ENCODE measurements around the gene PUS3. TPM values are rescaled to one million over a fixed set of nuclear protein-coding genes. Genes with fewer than 3 reads are reported as not detected.

PUS3 gene
- total and polyA plus RNA-seq, 2 experiments from 2014 or later: 7.3 to 14.1 TPM

- Histone ChIP-seq H3K79me2 (no peaks in the 10 kb centered on the region), H3K4me3 (no peak overlapping the region), H4K20me1 (ENCODE audit: insufficient read depth, poor library complexity, severe bottlenecking) (no peaks in the 10 kb centered on the region), H3K4me2 (no peak overlapping the region), H3K4me1 (ENCODE audit: insufficient read depth) (peaks cover 6% of the 10 kb centered on the region), H3K27ac (no peak overlapping the region), H3K9me2 (replicated peaks; ENCODE audit: insufficient read depth) (no peaks in the 10 kb centered on the region), H2AFZ (no peak overlapping the region), H3K36me3 (replicated peaks; ENCODE audit: insufficient read depth, low read depth) (no peaks in the 10 kb centered on the region), H3K27me3 (no peaks in the 10 kb centered on the region), H3K9me3 (ENCODE audit: low read depth) (no peaks in the 10 kb centered on the region)
- WGBS (ENCODE audit: low lambda C conversion rate, missing lambda C conversion rate): 91% methylated on average over 19 of the region's 23 CpGs
- no peak for DNase-seq (ENCODE audit: low spot score)
- no peak for TF ChIP-seq EZH2phosphoT487 (IDR thresholded peaks at IDR 0.05; ENCODE audit: low read depth, severe bottlenecking, unreplicated experiment)
- TF ChIP-seq CTCF (IDR thresholded peaks at IDR 0.05; ENCODE audit: poor library complexity): no peak
- TF ChIP-seq EZH2 (IDR thresholded peaks at IDR 0.05; ENCODE audit: borderline replicate concordance): no peak
Measured at GRCh38 chr11:125948278-125949051, 45.5 kb upstream of the PUS3 start.

GRCh38 chr11:125947419-125948277, 44.6 kb upstream of the PUS3 start:
- TF ChIP-seq CTCF (IDR thresholded peaks at IDR 0.05; ENCODE audit: poor library complexity) (no peak), EZH2 (IDR thresholded peaks at IDR 0.05; ENCODE audit: borderline replicate concordance) (no peak), EZH2phosphoT487 (IDR thresholded peaks at IDR 0.05; ENCODE audit: low read depth, severe bottlenecking, unreplicated experiment) (no peak)
- Histone ChIP-seq H3K27me3 (no peaks in the 10 kb centered on the region), H3K4me1 (ENCODE audit: insufficient read depth) (peaks cover under 1% of the 10 kb centered on the region), H3K79me2 (no peaks in the 10 kb centered on the region), H3K9me2 (replicated peaks; ENCODE audit: insufficient read depth) (no peaks in the 10 kb centered on the region), H4K20me1 (ENCODE audit: insufficient read depth, poor library complexity, severe bottlenecking) (no peaks in the 10 kb centered on the region), H3K27ac (no peak overlapping the region), H3K36me3 (replicated peaks; ENCODE audit: insufficient read depth, low read depth) (no peaks in the 10 kb centered on the region), H3K4me2 (no peak overlapping the region), H2AFZ (no peak overlapping the region), H3K4me3 (no peak overlapping the region), H3K9me3 (ENCODE audit: low read depth) (no peaks in the 10 kb centered on the region)
- DNase-seq (ENCODE audit: low spot score): no peak
- WGBS (ENCODE audit: low lambda C conversion rate, missing lambda C conversion rate): 94% methylated on average over 22 of the region's 24 CpGs

- no peaks in the 10 kb centered on the region for H3K4me1 ChIP-seq (ENCODE audit: insufficient read depth)
- H3K27ac ChIP-seq: no peak overlapping the region
- H4K20me1 ChIP-seq (ENCODE audit: insufficient read depth, poor library complexity, severe bottlenecking): no peaks in the 10 kb centered on the region
- H3K4me3 ChIP-seq: no peak overlapping the region
- DNase-seq (ENCODE audit: low spot score): no peak
- no peaks in the 10 kb centered on the region for H3K27me3 ChIP-seq
- no peak overlapping the region for H3K4me2 ChIP-seq
- TF ChIP-seq EZH2 (IDR thresholded peaks at IDR 0.05; ENCODE audit: borderline replicate concordance) (no peak), CTCF (IDR thresholded peaks at IDR 0.05; ENCODE audit: poor library complexity) (no peak), EZH2phosphoT487 (IDR thresholded peaks at IDR 0.05; ENCODE audit: low read depth, severe bottlenecking, unreplicated experiment) (no peak)
- no peaks in the 10 kb centered on the region for H3K79me2 ChIP-seq
- H3K36me3 ChIP-seq (replicated peaks; ENCODE audit: insufficient read depth, low read depth): no peaks in the 10 kb centered on the region
- 91% methylated on average over 14 of the region's 14 CpGs for WGBS (ENCODE audit: low lambda C conversion rate, missing lambda C conversion rate)
- H3K9me3 ChIP-seq (ENCODE audit: low read depth): no peaks in the 10 kb centered on the region
- no peak overlapping the region for H2AFZ ChIP-seq
- no peaks in the 10 kb centered on the region for H3K9me2 ChIP-seq (replicated peaks; ENCODE audit: insufficient read depth)
Measured at GRCh38 chr11:125946712-125947418, 43.9 kb upstream of the PUS3 start.

Measured in hepatocyte (in vitro differentiated cells).